ENCODE data around the gene BHLHE41. TPM values are rescaled to one million over a fixed set of nuclear protein-coding genes. Genes with fewer than 3 reads are reported as not detected.

Gene BHLHE41
- total and polyA plus RNA-seq, 4 donors = 1.7 to 39.0 (median 6.7) TPM

DNA sequence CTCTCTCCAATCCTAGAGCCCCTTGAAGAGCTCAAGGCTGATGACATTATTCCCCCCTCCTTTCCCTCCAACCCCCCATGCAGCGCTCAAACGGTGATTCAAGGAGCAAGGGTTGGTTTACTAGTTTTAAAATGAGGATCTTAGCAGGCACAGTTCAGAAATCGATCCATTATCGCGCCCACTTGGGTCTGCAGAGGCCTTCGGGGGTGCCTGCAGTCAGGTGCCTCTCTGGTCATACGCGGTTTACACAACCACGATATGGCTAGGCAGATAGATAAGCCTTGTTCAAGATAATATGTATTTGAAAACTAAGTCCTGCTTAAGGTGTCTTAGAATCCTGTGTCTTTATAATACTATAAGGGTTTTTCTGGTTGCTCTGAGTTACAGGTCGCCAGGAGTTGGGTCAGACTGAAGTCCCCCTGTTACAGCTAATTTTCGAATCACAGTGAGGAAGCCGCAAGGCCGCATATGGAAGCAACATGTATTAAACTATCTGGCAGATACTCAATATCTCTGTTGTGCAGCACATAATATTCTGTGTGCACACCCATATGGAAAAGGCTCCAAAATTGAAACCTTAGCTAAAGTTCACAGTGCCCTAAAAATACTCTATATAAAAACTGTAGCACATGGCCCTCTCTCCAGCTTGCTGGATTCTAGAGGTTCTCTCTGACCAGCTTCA, 10.0 kb downstream of the BHLHE41 start:
- Histone ChIP-seq H3K4me1 (ENCODE audit: control insufficient read depth in 5 of 5, insufficient read depth in 5 of 5, low read length in 5 of 5) (peaks cover 0 to 13% (median 4%) of the 10 kb centered on the region in 5 donors), H3K36me3 (ENCODE audit: control insufficient read depth in 4 of 4, insufficient read depth in 4 of 4, low read length in 4 of 4) (no peaks in the 10 kb centered on the region), H3K27ac (ENCODE audit: low read depth in 1 of 2, low read length in 1 of 2) (peak overlapping the region; percentile 82 to 96), H3K9me3 (ENCODE audit: control insufficient read depth in 4 of 4, insufficient read depth in 3 of 4, low read length in 3 of 4) (no peaks in the 10 kb centered on the region), H3K4me3 (no peak overlapping the region), H3K9ac (ENCODE audit: insufficient read depth in 1 of 2, low read length in 2 of 2) (peak overlapping the region in 1 of 2 donors; percentile 75), H3K27me3 (ENCODE audit: control insufficient read depth in 3 of 3, insufficient read depth in 3 of 3, low read length in 2 of 3) (peaks cover 0 to 25% (median 15%) of the 10 kb centered on the region in 3 donors)
- WGBS, 2 donors = 51 to 61% methylated on average over 13 of the region's 13 CpGs
- no peak for DNase-seq
- TF ChIP-seq CTCF (IDR thresholded peaks at IDR 0.05; ENCODE audit: control extremely low read depth, extremely low read depth) = no peak
- no peak for ATAC-seq (ENCODE audit: insufficient read depth, low FRiP score)

DNA sequence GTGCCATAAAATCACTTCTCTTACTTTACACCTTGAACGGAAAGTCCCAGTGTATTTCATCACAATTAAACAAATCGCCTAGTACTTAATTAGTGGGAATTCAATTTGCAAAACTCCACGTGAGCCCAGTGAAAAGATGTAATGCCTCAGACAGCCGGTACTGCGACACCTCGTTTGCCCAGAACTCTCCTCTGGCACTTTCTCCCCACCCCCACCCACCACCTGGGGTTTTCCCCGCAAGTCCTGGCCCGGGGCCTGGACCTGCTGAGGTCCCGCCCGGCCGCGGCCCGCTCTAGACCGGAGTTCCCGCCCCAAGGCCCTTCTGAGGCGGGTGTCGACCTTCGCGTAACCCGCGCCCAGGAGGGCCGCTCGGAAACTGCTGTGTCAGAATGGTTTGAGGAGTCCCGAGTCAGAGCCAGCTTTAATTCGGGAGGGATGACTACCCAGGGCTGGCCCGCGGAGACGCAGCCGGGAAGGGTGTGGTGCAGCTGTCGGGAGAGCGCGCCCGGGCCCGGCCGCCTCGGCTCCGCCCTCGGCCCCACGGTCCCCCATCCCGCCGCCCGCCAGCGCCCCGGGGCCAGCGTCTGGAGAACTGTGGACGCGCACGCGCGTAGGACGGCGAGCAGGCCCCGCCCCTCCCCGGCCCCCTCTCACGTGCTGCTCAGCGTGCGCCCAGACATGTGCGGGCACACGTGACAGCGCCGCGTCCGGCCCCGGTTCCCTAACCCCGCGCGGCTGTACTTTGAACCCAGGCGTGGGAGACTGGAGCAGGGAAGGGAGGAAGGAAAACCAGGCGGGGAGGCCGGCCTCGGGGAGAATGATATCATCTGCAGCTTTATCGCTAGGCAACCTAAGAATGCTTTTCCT, 10.8 kb downstream of the BHLHE41 start:
- peaks cover 0 to 23% (median 14%) of the 10 kb centered on the region in 3 donors for H3K27me3 ChIP-seq (ENCODE audit: control insufficient read depth in 3 of 3, insufficient read depth in 3 of 3, low read length in 2 of 3)
- peak overlapping the region; percentile 82 to 96 for H3K27ac ChIP-seq (ENCODE audit: low read depth in 1 of 2, low read length in 1 of 2)
- ATAC-seq (ENCODE audit: insufficient read depth, low FRiP score) = peak; percentile 91

DNA sequence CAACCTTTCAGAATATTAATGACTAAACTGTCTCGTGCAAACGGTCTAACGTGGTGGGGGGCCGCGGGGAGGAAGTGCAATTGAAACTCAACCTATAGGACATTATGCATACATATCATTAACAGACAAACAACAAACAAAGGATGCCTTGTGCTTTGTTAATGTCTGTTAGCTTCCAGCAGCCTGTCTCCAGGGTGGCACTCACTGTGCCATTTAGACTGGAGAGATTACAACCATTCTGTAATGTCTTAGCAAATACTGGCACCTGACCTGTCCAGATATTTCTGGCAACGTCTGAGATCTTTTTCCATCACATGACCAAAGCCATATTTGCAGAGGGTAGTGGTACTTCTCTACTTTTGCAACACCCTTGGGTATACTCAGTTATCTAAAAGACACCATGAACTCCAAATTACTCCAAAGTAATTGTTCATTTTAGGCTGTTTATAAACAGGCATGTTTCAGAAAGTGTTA, 11.6 kb downstream of the BHLHE41 start:
- Histone ChIP-seq H3K27ac (ENCODE audit: low read depth in 1 of 2, low read length in 1 of 2) (peak overlapping the region in 1 of 2 donors; percentile 96), H3K36me3 (ENCODE audit: control insufficient read depth in 4 of 4, insufficient read depth in 4 of 4, low read length in 4 of 4) (no peaks in the 10 kb centered on the region), H3K27me3 (ENCODE audit: control insufficient read depth in 3 of 3, insufficient read depth in 3 of 3, low read length in 2 of 3) (peaks cover 0 to 21% (median 12%) of the 10 kb centered on the region in 3 donors), H3K9me3 (ENCODE audit: control insufficient read depth in 4 of 4, insufficient read depth in 3 of 4, low read length in 3 of 4) (no peaks in the 10 kb centered on the region), H3K4me3 (no peak overlapping the region), H3K4me1 (ENCODE audit: control insufficient read depth in 5 of 5, insufficient read depth in 5 of 5, low read length in 5 of 5) (peaks cover 0 to 20% (median 4%) of the 10 kb centered on the region in 5 donors), H3K9ac (ENCODE audit: insufficient read depth in 1 of 2, low read length in 2 of 2) (no peak overlapping the region)
- peak in 1 of 3 donors; percentile 19 for DNase-seq
- ATAC-seq (ENCODE audit: insufficient read depth, low FRiP score) = no peak
- TF ChIP-seq CTCF (IDR thresholded peaks at IDR 0.05; ENCODE audit: control extremely low read depth, extremely low read depth) = no peak
- WGBS, 2 donors = 37 to 41% methylated on average over 6 of the region's 6 CpGs

More for the DNA sequence above, 10.8 kb downstream of the BHLHE41 start:
- Histone ChIP-seq H3K9me3 (ENCODE audit: control insufficient read depth in 4 of 4, insufficient read depth in 3 of 4, low read length in 3 of 4) (no peaks in the 10 kb centered on the region), H3K9ac (ENCODE audit: insufficient read depth in 1 of 2, low read length in 2 of 2) (peak overlapping the region; percentile 43 to 75), H3K4me1 (ENCODE audit: control insufficient read depth in 5 of 5, insufficient read depth in 5 of 5, low read length in 5 of 5) (peaks cover 0 to 19% (median 4%) of the 10 kb centered on the region in 5 donors), H3K36me3 (ENCODE audit: control insufficient read depth in 4 of 4, insufficient read depth in 4 of 4, low read length in 4 of 4) (no peaks in the 10 kb centered on the region), H3K4me3 (peak overlapping the region; percentile 15)
- WGBS, 2 donors = 1% methylated on average over 60 to 72 of the region's 72 CpGs
- peak; percentile 90 to 92 (median 90) for DNase-seq
- TF ChIP-seq CTCF (IDR thresholded peaks at IDR 0.05; ENCODE audit: control extremely low read depth, extremely low read depth) = no peak
